GM21717 (cell line): Measurements from ENCODE around the gene SPTAN1.
"Not testable (repeated sequence)": the region's sequence is repeated elsewhere in the genome, so short reads cannot be mapped to it uniquely, and the experiment has no call there.

Source experiments
- ATAC-seq: cut with Tn5 transposase; IDR thresholded peaks from one replicate; pipeline ENCODE4 v1.9.1; 2021; ENCODE audit warnings: mild to moderate bottlenecking, moderate library complexity; ENCODE audit not compliant: unreplicated experiment

The SPTAN1 gene

GRCh38 chr9:128631636-128632035 is 79.2 kb downstream of the SPTAN1 start:
- no peak for ATAC-seq

- ATAC-seq, result no peak
These were observed 79.7 kb downstream of the SPTAN1 start for GRCh38 chr9:128632066-128632465.

- ATAC-seq, result no peak
These were observed 80.1 kb downstream of the SPTAN1 start for GRCh38 chr9:128632486-128632885.

- no peak for ATAC-seq
These were observed 80.7 kb downstream of the SPTAN1 start for GRCh38 chr9:128633057-128633456.

GRCh38 chr9:128633601-128634000 is 81.2 kb downstream of the SPTAN1 start:
- no peak for ATAC-seq

GRCh38 chr9:128634111-128634510 is 81.7 kb downstream of the SPTAN1 start:
- ATAC-seq, result no peak

- no peak for ATAC-seq
These were observed 82.4 kb downstream of the SPTAN1 start for GRCh38 chr9:128634651-128635262.

- no peak for ATAC-seq
These were observed 83.1 kb downstream of the SPTAN1 start for GRCh38 chr9:128635266-128636023.

GRCh38 chr9:128636024-128636390 is 83.6 kb downstream of the SPTAN1 start:
- ATAC-seq, result no peak

- ATAC-seq, result no peak
These were observed 84.5 kb downstream of the SPTAN1 start for GRCh38 chr9:128636556-128637530.

GRCh38 chr9:128637656-128638055 is 85.3 kb downstream of the SPTAN1 start:
- no peak for ATAC-seq

GRCh38 chr9:128638580-128638979 is 86.2 kb downstream of the SPTAN1 start:
- ATAC-seq, result no peak

- no peak for ATAC-seq
These were observed 88.2 kb downstream of the SPTAN1 start for GRCh38 chr9:128640603-128641002.

- ATAC-seq, result no peak
These were observed 90.4 kb downstream of the SPTAN1 start for GRCh38 chr9:128642675-128643245.

- ATAC-seq, result no peak
These were observed 91.3 kb downstream of the SPTAN1 start for GRCh38 chr9:128643519-128644300.

GRCh38 chr9:128648206-128648605 is 95.8 kb downstream of the SPTAN1 start:
- not testable (repeated sequence) for ATAC-seq

- no peak for ATAC-seq
These were observed 99.4 kb downstream of the SPTAN1 start for GRCh38 chr9:128651798-128652197.

GRCh38 chr9:128653908-128654307 is 101.5 kb downstream of the SPTAN1 start:
- ATAC-seq, result no peak

GRCh38 chr9:128654481-128654880 is 102.1 kb downstream of the SPTAN1 start:
- no peak for ATAC-seq
